K562 (cell line): Measurements from ENCODE around the gene ULK3. TPM values are rescaled to one million over a fixed set of nuclear protein-coding genes. Genes with fewer than 3 reads are reported as not detected.
A peak's percentile ranks its signal among the peaks of the same experiment; 100 is the strongest.

ENCODE experiments used
- ATAC-seq: fragments of 200-7000 bp; cut with Tn5 transposase; 3 replicates; pipeline ENCODE4 v1.9.1; 2020; ENCODE audit warnings: moderate library complexity
- BruUV-seq: library from RNA; stranded (reverse); fragments of 400-500 nt; replicated peaks from 2 replicates; lab custom pipeline; 2021; lab: Mats Ljungman, UMichigan
- CTCF ChIA-PET: fragments of 300-600 bp; formaldehyde crosslinking; extraction: SDS; loops from one replicate; lab custom pipeline; 2021; ENCODE audit warnings: low intra/inter-chr PET ratio; lab: Yijun Ruan, JAX
- POLR2A ChIA-PET: fragments of 300-600, 350-650 bp; sonication (Branson Sonifier 250); formaldehyde crosslinking; extraction: SDS; loops from one replicate; lab custom pipeline; 2021; ENCODE audit warnings: antibody characterized with exemption, inconsistent platforms; lab: Yijun Ruan, JAX
- DNase-seq, 4 experiments: peaks; one replicate each; pipeline versions ENCODE4 v3.0.0 to v3.0.0-alpha.2; 2011 to 2018; ENCODE audit warnings: low spot score in 3 of 4, mixed read lengths in 3 of 4; ENCODE audit errors: extremely low read depth in 1 of 4
- FAIRE-seq: peaks from 2 replicates; lab custom pipeline; 2011; peaks lifted over from hg19 to GRCh38; lab: Jason Lieb, UNC
- H2AFZ ChIP-seq: 2 replicates; pipeline ENCODE4 v1.6.0; 2011; ENCODE audit warnings: low read depth, low read length, control low read depth, inconsistent platforms
- H3K27ac ChIP-seq: fragments of 200-600 bp; 3 replicates; pipeline ENCODE4 v1.8.0; 2011; ENCODE audit warnings: low read depth, mild to moderate bottlenecking, control low read depth, inconsistent platforms, low read length, moderate library complexity, mixed read lengths; ENCODE audit errors: extremely low read depth
- H3K27me3 ChIP-seq, 2 experiments: fragments of 300-600 bp in 1 of 2; 2 replicates in 1 of 2; 3 replicates in 1 of 2; pipeline versions ENCODE4 v1.6.0 to v1.8.0; 2011; ENCODE audit warnings: inconsistent platforms in 2 of 2, low read length in 2 of 2, mild to moderate bottlenecking in 1 of 2, mixed read lengths in 1 of 2, moderate library complexity in 1 of 2; ENCODE audit not compliant: control insufficient read depth in 2 of 2, insufficient read depth in 2 of 2
- H3K36me3 ChIP-seq: fragments of 300-600 bp; 3 replicates; pipeline ENCODE4 v1.8.0; 2011; ENCODE audit warnings: mild to moderate bottlenecking, low read length, inconsistent platforms; ENCODE audit not compliant: control insufficient read depth, insufficient read depth
- H3K4me1 ChIP-seq, 2 experiments: fragments of 200-600 bp in 1 of 2; replicated peaks in 1 of 2; 2 replicates in 1 of 2; 3 replicates in 1 of 2; pipeline versions ENCODE4 v1.5.1 to v1.8.0; 2011; ENCODE audit warnings: inconsistent platforms in 2 of 2, low read length in 2 of 2, mild to moderate bottlenecking in 1 of 2, mixed read lengths in 1 of 2, moderate library complexity in 1 of 2; ENCODE audit not compliant: control insufficient read depth in 2 of 2, insufficient read depth in 2 of 2
- H3K4me2 ChIP-seq: 2 replicates; pipeline ENCODE4 v1.6.1; 2011; ENCODE audit warnings: low read length, control low read depth, inconsistent platforms, mixed read lengths; ENCODE audit not compliant: insufficient read depth
- H3K4me3 ChIP-seq: fragments of 200-600 bp; sonication (generic), shearing (Covaris generic); 2 replicates; pipeline ENCODE4 v1.5.1; 2016; ENCODE audit warnings: control low read depth, inconsistent platforms
- H3K79me2 ChIP-seq: fragments of 200-600 bp; 3 replicates; pipeline ENCODE4 v1.8.0; 2011; ENCODE audit warnings: low read length, inconsistent platforms; ENCODE audit not compliant: control insufficient read depth, insufficient read depth
- H3K9ac ChIP-seq, 2 experiments: 2 replicates each; pipeline versions ENCODE4 v1.6.0 to v1.6.1; 2011; ENCODE audit warnings: low read depth in 2 of 2, low read length in 2 of 2, control low read depth in 1 of 2, inconsistent platforms in 1 of 2, mild to moderate bottlenecking in 1 of 2, mixed read lengths in 1 of 2; ENCODE audit not compliant: insufficient read depth in 1 of 2
- H3K9me1 ChIP-seq: one replicate; pipeline ENCODE4 v1.6.0; 2011; ENCODE audit warnings: inconsistent platforms, mild to moderate bottlenecking, low read length, moderate library complexity; ENCODE audit not compliant: control insufficient read depth, insufficient read depth
- H3K9me3 ChIP-seq: replicated peaks from 2 replicates; pipeline ENCODE4 v1.5.1; 2011; ENCODE audit warnings: low read depth, low read length, inconsistent platforms; ENCODE audit not compliant: control insufficient read depth, insufficient read depth
- H4K20me1 ChIP-seq: replicated peaks from 2 replicates; pipeline ENCODE4 v1.6.1; 2011; ENCODE audit warnings: low read length, inconsistent platforms, mixed read lengths; ENCODE audit not compliant: control insufficient read depth, insufficient read depth
- CBFB ChIP-seq: sonication (generic); formaldehyde crosslinking; IDR thresholded peaks from 2 replicates; pipeline ENCODE4 v1.4.0; 2020; ENCODE audit warnings: mild to moderate bottlenecking, missing genetic modification reagents
- FOSL1 ChIP-seq: fragments of 200-800 bp; sonication (Bioruptor generic); conservative IDR thresholded peaks from 2 replicates; pipeline ENCODE4 v1.6.1; 2016; ENCODE audit warnings: missing genetic modification characterization, missing compliant biosample characterization
- KLF13 ChIP-seq: fragments of 450-650 bp; IDR thresholded peaks from 2 replicates; pipeline ENCODE4 v1.6.1; 2016; ENCODE audit warnings: missing genetic modification characterization, low read depth, mild to moderate bottlenecking, missing compliant biosample characterization, moderate library complexity, borderline replicate concordance
- NR2C2 ChIP-seq, 2 experiments: fragments of 200-800 bp in 1 of 2; sonication (Bioruptor generic) in 1 of 2; sonication (generic) in 1 of 2; formaldehyde crosslinking in 1 of 2; IDR thresholded peaks; 2 replicates each; pipeline versions ENCODE4 v1.6.1 to v1.8.0; 2016 to 2022; ENCODE audit warnings: mild to moderate bottlenecking in 1 of 2, missing compliant biosample characterization in 1 of 2, missing genetic modification characterization in 1 of 2, missing genetic modification reagents in 1 of 2
- PPARD ChIP-seq: fragments of 250-450 bp; sonication (Bioruptor Pico); IDR thresholded peaks from 2 replicates; pipeline ENCODE4 v1.8.0; 2022; ENCODE audit warnings: inconsistent platforms, mild to moderate bottlenecking, moderate library complexity
- ZFP36 ChIP-seq: fragments of 150-350 bp; IDR thresholded peaks from 2 replicates; pipeline ENCODE4 v1.6.1; 2018; ENCODE audit warnings: low read length, low read depth; ENCODE audit not compliant: partially characterized antibody
- ZNF780A ChIP-seq: fragments of 250-450 bp; sonication (Bioruptor Pico); IDR thresholded peaks from 2 replicates; pipeline ENCODE4 v1.5.0; 2021; ENCODE audit warnings: mild to moderate bottlenecking
- WGBS: fragments of 100-300 bp; shearing (Covaris generic); methylation state at CpG from one replicate; pipeline ENCODE4 v1.1.6; 2016; ENCODE audit warnings: low coverage, mixed read lengths; ENCODE audit not compliant: insufficient coverage; ENCODE audit errors: missing lambda C conversion rate; 5-methylcytosine and 5-hydroxymethylcytosine counted together
- in situ Hi-C: fragments of 300-500 bp; cut with MboI; formaldehyde crosslinking; loops from 4 replicates; pipeline ENCODE4 v1.15.0; 2018; ENCODE audit warnings: inconsistent platforms, mixed read lengths
- intact Hi-C: fragments of 100-400 bp; cut with micrococcal nuclease; formaldehyde crosslinking; loops from 2 replicates; pipeline ENCODE4 v1.14.2; 2022
- polyA plus RNA-seq, 8 experiments: library from polyadenylated mRNA; depleted of rRNA in 4 of 8; stranded (reverse) in 5 of 8; unstranded in 3 of 8; fragments of >200 nt; fragmentation: Nextera tagmentation in 2 of 8; fragmentation: Illumina TruSeq in 1 of 8; extraction: Ambion mirVana in 2 of 8; extraction: Trizol in 1 of 8; gene quantifications; 2 replicates each; pipeline versions ENCODE4 v1.2.1 to v1.2.3, GENCODE V29; 2011 to 2014; ENCODE audit warnings: inconsistent platforms in 1 of 8, missing spikeins in 1 of 8
- total RNA-seq, 7 experiments: library from RNA; depleted of rRNA in 6 of 7; stranded (reverse); fragments of >200 nt in 6 of 7; fragmentation: Illumina TruSeq in 2 of 7; extraction: Trizol in 2 of 7; gene quantifications; 2 replicates each; pipeline versions ENCODE4 v1.2.1 to v1.2.3, GENCODE V29; 2011 to 2021; ENCODE audit warnings: low replicate concordance in 1 of 7
- TF ChIP-seq, protein P1 (sequence below): sonication (generic); formaldehyde crosslinking; IDR thresholded peaks from 2 replicates; pipeline ENCODE4 v1.8.0; 2022; ENCODE audit warnings: mild to moderate bottlenecking, missing genetic modification reagents
- TF ChIP-seq, protein P2 (sequence below): sonication (generic); formaldehyde crosslinking; IDR thresholded peaks from 2 replicates; pipeline ENCODE4 v1.8.1; 2023; ENCODE audit warnings: mild to moderate bottlenecking, missing genetic modification reagents
- TF ChIP-seq, protein P3 (sequence below): fragments of 200-800 bp; sonication (Bioruptor generic); IDR thresholded peaks from 2 replicates; pipeline ENCODE4 v1.6.1; 2017; ENCODE audit warnings: missing genetic modification characterization, missing compliant biosample characterization

ULK3 gene
- total and polyA plus RNA-seq, 9 of the 15 experiments (the other 6 are each of a cell fraction or from before 2014, with no cell fraction given): 0.68 to 68.0 (median 34.9) TPM

DNA sequence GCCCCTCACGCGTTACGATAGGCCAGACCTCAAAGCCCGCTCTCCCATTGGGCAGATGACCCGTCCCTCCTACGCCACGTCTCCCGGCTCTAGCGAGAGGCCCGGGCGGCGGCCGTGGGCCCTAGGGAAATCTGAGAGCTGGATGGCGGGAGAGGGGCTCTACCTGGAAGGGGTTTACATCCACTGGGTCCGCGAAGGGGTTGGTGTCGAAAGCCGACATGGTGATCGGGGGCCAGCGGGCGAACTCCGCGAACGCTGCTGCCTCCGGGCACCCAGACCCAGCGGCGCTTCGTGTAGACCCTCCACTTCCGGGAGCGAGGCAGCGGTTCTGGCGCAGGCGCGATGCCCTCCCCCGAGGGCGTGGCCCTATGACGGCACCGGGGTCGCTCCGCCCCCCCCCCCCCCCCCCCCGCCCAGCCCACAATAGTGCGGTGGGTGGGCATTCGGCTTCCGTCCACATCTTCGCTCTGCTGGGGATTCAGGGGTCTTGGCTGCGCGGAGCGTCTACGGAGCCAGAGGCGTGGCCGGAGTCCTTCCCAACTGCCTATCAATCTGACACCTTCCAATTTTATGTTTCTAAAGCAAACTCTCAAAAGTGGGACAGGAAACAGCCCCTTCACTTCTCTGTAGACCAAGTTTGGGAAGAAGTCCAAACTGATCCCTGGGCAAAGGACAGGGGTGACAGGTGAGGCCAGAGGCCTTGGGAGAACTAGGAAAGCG, 30.2 kb upstream of the ULK3 start, which contains the start of gene SCAMP2:
SCAMP2 (minus strand) TSS at position 330 of the 720 bp plus-strand sequence; CDS start at position 220, 110 bp downstream.
- under 1% methylated on average over 26 of the region's 52 CpGs for WGBS
- no peaks in the 10 kb centered on the region; the same call in 1 of the 2 replicates for H3K9me3 ChIP-seq
- ChIA-PET CTCF (no interaction called here), POLR2A (interaction anchor here (1.1 to 1.5 kb wide), 2 partner anchors 10 to 33 kb away, joined by 4 to 5 read pairs; no protein-coding TSS in a partner anchor)
- H3K27ac ChIP-seq: peak within 1 kb of the TSS; percentile 93
- no peaks in the 10 kb centered on the region for H3K27me3 ChIP-seq
- H3K36me3 ChIP-seq: peaks cover 24% of the 10 kb centered on the region
- peak; percentile 95 to 98 (median 96) for DNase-seq
- in situ Hi-C loops: no loop called here
- peak; percentile 100 for ATAC-seq
- H3K9me1 ChIP-seq: no peaks in the 10 kb centered on the region
- peak within 1 kb of the TSS; percentile 99 for H3K4me2 ChIP-seq
- no TSS peak for BruUV-seq
- peaks cover 17 to 19% of the 10 kb centered on the region in 2 experiments; a peak in 4 of 5 replicates for H3K4me1 ChIP-seq
- peak within 1 kb of the TSS; percentile 98 for H2AFZ ChIP-seq
- H3K9ac ChIP-seq: peak within 1 kb of the TSS; percentile 93 to 99
- peak within 1 kb of the TSS; percentile 76 for H3K4me3 ChIP-seq
- H4K20me1 ChIP-seq: peaks cover 10% of the 10 kb centered on the region; the same call in 1 of the 2 replicates
- H3K79me2 ChIP-seq: peaks cover 45% of the 10 kb centered on the region
- peak; percentile 85 for FAIRE-seq
- intact Hi-C loops: no loop called here
- TF ChIP-seq ZFP36: no peak
- no peak for TF ChIP-seq KLF13 (tag)
- TF ChIP-seq, protein P1, sequence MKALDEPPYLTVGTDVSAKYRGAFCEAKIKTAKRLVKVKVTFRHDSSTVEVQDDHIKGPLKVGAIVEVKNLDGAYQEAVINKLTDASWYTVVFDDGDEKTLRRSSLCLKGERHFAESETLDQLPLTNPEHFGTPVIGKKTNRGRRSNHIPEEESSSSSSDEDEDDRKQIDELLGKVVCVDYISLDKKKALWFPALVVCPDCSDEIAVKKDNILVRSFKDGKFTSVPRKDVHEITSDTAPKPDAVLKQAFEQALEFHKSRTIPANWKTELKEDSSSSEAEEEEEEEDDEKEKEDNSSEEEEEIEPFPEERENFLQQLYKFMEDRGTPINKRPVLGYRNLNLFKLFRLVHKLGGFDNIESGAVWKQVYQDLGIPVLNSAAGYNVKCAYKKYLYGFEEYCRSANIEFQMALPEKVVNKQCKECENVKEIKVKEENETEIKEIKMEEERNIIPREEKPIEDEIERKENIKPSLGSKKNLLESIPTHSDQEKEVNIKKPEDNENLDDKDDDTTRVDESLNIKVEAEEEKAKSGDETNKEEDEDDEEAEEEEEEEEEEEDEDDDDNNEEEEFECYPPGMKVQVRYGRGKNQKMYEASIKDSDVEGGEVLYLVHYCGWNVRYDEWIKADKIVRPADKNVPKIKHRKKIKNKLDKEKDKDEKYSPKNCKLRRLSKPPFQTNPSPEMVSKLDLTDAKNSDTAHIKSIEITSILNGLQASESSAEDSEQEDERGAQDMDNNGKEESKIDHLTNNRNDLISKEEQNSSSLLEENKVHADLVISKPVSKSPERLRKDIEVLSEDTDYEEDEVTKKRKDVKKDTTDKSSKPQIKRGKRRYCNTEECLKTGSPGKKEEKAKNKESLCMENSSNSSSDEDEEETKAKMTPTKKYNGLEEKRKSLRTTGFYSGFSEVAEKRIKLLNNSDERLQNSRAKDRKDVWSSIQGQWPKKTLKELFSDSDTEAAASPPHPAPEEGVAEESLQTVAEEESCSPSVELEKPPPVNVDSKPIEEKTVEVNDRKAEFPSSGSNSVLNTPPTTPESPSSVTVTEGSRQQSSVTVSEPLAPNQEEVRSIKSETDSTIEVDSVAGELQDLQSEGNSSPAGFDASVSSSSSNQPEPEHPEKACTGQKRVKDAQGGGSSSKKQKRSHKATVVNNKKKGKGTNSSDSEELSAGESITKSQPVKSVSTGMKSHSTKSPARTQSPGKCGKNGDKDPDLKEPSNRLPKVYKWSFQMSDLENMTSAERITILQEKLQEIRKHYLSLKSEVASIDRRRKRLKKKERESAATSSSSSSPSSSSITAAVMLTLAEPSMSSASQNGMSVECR (CRISPR knock-in tag): no peak
- no peak for TF ChIP-seq CBFB (CRISPR knock-in tag)
- TF ChIP-seq FOSL1 (tag): no peak; the same call in none of the 2 replicates
- TF ChIP-seq, protein P2, sequence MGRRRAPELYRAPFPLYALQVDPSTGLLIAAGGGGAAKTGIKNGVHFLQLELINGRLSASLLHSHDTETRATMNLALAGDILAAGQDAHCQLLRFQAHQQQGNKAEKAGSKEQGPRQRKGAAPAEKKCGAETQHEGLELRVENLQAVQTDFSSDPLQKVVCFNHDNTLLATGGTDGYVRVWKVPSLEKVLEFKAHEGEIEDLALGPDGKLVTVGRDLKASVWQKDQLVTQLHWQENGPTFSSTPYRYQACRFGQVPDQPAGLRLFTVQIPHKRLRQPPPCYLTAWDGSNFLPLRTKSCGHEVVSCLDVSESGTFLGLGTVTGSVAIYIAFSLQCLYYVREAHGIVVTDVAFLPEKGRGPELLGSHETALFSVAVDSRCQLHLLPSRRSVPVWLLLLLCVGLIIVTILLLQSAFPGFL: 0 out of 2 replicates have a peak, but pooled peaks have one; percentile 57
- no peak for TF ChIP-seq PPARD
- no peak for TF ChIP-seq ZNF780A
- TF ChIP-seq, protein P3, sequence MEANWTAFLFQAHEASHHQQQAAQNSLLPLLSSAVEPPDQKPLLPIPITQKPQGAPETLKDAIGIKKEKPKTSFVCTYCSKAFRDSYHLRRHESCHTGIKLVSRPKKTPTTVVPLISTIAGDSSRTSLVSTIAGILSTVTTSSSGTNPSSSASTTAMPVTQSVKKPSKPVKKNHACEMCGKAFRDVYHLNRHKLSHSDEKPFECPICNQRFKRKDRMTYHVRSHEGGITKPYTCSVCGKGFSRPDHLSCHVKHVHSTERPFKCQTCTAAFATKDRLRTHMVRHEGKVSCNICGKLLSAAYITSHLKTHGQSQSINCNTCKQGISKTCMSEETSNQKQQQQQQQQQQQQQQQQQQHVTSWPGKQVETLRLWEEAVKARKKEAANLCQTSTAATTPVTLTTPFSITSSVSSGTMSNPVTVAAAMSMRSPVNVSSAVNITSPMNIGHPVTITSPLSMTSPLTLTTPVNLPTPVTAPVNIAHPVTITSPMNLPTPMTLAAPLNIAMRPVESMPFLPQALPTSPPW: peak; percentile 100
- TF ChIP-seq NR2C2 (CRISPR knock-in tag; IDR thresholded peaks at IDR 0.05): no peak
- TF ChIP-seq NR2C2 (tag; IDR thresholded peaks at IDR 0.05): peak; percentile 92
